NCI-H2196 (cell line): ENCODE measurements around the gene BLM.
"Not testable (repeated sequence)": the region's sequence is repeated elsewhere in the genome, so short reads cannot be mapped to it uniquely, and the experiment has no call there.

Experiments used
- DNase-seq: peaks from one replicate; lab custom pipeline; 2025; ENCODE audit not compliant: unreplicated experiment; lab: John Stamatoyannopoulos, UW

Gene BLM

DNA sequence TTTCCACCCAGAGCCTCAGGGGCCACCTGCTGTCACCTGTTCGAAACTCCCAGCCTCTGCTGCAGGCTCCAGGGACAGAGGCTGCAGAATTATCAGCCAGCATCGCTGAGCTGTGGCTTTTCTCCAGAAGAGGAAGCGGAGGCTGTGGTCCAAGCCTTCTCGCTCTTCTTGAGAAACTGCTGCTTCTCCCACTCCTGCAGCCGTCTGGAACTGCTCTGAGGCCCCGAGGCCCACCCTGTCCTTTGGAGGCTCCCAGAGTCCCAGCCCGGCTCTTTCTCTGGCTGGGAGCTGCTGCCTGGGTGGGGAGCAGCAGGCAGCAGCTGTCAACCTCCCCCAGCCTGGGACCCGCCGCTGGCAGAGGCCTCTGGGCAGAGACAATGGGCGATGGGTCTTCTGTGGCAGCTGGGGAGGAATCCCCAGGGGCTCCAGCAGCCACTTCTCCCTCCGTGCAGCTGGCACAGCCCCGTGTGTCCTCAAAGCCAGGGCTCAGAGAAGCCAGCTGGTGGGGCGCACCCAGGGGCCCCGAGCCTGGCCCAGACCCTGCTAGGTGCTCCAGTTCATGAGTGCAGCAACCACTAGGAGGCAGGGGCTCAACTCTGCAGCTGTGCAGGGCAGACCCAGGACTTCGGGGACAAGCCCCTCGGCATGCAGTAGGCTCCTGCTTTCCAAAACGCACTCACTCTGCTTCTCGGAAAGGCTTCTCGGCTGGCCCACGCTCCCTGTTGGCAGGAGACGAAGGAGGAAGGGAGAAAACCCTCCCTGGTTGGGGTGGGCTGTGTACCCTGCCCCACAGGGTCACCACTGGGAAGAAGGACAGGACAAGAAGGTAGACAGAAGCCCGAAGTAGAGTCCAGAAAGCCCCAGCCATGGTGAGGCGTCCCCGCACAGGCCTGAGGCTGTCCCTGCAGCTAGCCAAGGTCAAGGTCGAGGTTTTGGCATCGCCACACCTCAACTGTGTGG lies 101.4 kb downstream of the BLM start:
- no peak for DNase-seq

- peak; percentile 5 for DNase-seq
Measured at GRCh38 chr15:90819390-90819789, 102.2 kb downstream of the BLM start.

DNA sequence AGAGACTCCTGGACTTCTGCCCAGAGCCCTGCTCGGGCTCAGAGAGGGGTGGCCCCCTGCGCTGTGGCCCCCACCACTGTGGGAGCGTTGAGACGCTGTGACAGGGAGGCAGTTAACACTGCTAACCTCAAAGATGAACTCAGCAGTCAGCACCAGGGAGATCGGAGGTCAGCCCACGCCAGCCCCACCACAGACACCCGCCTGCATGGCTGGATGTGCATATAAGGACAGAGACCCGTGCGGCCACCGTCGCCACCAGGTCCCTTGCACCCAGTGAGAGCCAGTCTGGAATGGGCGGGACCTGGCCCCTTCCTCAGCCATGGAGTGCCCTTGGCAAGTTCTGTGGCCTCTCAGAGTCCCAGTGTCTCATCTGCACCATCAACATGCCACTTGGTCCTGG lies 102.7 kb downstream of the BLM start:
- DNase-seq, result no peak

DNA sequence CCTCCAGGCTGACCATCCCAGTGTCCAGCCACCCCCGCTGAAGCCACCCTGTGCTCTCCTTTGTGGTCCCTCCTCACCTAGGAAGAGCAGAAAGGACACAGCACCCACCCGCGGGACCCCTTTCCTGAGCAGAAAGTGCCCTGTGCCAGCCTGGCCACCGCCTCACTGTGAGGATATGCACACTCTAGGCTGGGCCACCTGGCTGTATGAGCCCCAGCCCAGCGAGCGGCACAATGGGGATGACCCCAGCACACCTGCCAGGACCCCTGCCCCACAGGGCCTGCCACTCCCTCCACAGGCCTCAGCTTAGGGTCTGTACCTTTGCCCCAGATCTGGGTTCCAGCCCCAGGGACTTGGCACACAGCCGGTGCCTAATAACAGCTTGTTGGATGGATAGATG lies 103.3 kb downstream of the BLM start:
- DNase-seq, result no peak

DNA sequence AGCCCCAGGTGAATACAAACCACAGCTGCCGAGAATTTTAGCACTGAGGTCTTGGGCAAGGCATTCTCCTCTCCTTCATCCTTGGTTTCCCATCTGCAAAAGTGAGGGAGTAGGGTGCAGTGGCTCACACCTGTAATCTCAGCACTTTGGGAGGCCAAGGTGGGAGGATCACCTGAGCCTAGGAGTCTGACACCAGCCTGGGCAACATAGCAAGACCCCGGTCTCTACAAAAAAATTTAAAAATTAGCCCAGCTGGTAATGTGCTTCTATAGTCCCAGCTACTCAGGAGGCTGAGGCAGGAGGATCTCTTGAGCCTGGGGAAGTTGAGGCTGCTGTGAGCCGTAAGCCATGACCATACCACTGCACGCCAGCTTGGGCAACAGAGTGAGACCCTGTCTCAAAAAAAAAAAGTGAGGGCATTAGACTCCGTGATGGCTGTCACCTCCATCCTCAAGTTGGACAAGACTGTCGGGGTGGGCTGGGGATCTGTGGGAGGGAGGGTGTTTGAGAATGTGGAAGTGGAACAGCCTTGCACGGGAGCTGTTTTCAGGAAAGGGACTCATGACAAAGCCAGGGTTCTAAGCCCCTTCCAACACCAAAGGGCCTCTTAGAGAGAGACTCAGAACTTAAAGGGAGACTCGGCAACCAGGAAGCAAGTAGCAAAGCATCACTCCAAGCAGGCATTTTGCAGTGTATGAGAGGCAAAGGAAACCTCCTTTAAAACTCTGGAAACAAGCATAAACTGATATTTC lies 105.2 kb downstream of the BLM start:
- no peak for DNase-seq

- no peak for DNase-seq
Measured at GRCh38 chr15:90823455-90823974, 106.4 kb downstream of the BLM start.

GRCh38 chr15:90825115-90825899 lies 108.2 kb downstream of the BLM start:
- DNase-seq, result not testable (repeated sequence)

DNA sequence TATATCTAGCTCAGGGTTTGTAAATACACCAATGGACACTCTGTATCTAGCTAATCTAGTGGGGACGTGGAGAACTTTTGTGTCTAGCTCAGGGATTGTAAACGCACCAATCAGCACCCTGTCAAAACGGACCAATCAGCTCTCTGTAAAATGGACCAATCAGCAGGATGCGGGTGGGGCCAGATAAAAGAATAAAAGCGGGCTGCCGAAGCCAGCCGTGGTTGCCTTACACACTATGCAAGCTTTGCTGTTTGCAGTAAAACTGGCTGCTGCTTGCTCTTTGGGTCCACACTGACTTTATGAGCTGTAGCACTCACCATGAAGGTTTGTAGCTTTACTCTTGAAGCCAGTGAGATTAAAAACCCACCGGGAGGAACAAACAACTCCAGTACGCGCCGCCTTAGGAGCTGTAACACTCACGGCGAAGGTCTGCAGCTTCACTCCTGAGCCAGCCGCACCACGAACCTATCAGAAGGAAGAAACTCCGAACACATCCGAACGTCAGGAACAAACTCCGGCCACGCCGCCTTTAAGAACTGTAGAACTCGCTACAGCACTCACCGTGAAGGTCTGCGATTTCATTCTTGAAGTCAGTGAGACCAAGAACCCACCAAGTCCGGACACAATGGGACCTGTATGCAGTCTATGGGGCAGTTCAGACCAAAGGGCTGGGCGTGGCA lies 109.2 kb downstream of the BLM start:
- not testable (repeated sequence) for DNase-seq

DNA sequence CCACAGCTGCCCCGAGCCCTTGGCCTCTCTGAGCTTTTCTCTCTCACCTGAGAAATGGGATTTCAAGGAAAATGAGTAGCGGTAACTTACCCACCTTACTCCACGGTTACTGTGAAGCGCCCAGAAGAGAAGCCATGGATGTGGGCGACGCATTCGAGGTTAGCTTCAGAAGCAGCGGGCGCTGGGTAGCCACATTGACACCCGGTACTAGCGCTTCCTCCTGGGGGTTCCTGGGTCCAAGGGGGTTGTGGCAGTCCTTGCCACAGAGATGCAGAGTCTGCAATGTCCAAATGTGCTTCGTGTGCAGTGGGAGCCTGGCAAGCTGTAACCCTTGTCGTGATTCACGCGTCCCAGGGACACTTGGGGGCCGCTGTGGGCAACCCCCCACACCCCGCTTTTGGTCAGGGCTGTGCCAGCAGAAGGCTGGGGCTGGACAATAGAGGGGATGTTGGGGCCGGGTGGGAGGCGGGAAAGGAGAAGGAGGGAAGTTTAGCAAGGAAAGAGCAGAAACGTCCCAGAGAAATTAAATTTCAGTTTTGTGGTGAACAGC lies 109.8 kb downstream of the BLM start:
- no peak for DNase-seq

DNA sequence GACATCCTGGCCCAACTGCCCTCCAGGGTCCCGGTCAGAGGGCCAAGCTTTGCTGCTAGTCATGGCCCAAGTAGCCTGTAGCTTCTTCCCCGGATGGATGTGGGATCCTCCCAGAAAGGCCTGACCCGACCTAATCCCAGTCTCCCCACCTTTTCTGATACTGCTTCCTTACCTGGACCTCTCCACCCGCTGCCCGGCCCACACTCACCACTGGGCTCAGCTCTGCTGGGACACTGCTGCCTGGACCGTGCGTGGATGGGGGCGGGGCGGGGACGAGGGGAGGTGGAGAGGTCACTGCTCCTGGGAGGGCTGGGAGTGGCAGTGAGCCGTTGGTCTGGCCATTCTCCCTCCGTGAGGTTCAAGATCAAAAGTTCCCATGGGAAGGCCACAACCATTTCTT lies 111.0 kb downstream of the BLM start:
- DNase-seq, result no peak

DNA sequence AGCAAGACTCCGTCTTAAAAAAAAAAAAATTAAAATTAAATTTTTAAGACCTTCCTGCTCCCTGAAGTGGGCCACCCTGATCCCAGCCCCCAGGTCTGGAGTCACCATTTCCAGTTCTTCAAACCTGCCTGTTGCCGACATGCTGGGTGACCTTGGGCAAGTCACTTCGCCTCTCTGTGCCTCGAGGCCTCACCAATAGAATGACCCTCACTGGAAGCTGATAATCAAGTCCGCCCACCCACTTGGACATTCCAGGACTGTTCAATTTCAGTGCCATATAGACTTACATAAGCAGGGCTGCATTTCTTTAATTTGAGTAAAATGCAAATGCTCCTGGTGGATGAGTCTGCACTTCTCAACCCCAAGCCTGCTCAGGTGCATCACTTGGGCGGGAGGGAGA lies 112.0 kb downstream of the BLM start:
- DNase-seq, result no peak

- DNase-seq, result no peak
Measured at GRCh38 chr15:90829942-90830440, 112.8 kb downstream of the BLM start.

DNA sequence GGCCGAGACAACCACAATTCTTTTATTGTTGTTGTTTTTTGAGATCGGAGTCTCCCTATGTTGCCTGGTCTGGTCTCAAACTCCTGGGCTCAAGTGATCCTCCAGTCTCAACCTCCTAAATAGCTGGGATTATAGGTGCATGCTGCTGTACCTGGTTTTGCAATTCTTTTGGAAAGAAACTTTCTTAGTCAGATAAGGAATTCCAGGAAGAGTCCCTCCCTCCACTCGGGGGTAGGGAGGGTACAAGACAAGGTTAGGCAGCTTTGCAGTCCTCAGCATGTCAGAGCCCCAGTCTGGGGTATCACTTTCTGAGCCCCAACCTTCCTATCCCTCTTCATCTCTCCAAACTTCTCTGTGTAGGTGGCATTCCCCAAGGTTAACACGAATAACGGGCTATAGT lies 117.5 kb downstream of the BLM start:
- DNase-seq, result no peak

- no peak for DNase-seq
Measured at GRCh38 chr15:90836296-90836871, 119.2 kb downstream of the BLM start.

DNA sequence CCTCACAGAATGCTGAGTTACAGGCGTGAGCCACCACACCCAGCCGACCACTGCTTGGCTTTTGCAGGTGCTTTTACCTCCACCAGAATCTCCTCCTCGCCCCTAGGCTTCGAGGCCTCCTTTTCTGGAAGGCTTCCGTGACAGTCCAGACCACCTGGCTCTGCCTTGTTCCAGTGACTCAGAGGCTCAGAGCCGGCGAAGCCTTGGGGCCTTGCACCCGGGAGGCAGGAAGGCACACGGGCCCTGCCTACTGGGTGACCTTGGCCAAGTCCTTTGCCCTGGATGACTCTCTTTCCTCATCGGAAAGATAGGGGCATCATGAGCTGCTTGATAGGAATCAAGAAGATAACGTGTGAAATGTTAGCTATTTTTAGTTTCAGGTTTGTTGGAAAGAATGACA lies 119.9 kb downstream of the BLM start:
- DNase-seq, result no peak

- no peak for DNase-seq
Measured at GRCh38 chr15:90838139-90838538, 121.0 kb downstream of the BLM start.

DNA sequence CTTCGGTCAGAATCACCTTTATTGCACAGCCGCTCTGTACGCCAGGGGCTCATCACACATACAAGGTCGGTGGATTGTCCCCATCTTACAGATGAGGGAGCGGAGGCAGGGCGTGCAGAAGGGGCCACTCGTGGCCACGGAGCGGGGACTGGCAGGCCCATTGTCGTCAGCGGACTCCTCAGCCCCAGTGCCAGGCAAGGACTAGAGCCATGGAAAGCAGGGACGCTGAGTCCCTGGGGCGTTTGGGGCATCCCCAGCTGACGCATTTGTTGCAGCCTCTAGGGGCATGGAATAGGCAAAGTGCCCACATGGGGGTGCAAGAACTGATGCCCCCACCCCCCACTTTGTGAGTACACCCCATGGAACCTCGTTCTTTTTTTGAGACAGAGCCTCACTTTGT lies 121.4 kb downstream of the BLM start:
- DNase-seq, result no peak

DNA sequence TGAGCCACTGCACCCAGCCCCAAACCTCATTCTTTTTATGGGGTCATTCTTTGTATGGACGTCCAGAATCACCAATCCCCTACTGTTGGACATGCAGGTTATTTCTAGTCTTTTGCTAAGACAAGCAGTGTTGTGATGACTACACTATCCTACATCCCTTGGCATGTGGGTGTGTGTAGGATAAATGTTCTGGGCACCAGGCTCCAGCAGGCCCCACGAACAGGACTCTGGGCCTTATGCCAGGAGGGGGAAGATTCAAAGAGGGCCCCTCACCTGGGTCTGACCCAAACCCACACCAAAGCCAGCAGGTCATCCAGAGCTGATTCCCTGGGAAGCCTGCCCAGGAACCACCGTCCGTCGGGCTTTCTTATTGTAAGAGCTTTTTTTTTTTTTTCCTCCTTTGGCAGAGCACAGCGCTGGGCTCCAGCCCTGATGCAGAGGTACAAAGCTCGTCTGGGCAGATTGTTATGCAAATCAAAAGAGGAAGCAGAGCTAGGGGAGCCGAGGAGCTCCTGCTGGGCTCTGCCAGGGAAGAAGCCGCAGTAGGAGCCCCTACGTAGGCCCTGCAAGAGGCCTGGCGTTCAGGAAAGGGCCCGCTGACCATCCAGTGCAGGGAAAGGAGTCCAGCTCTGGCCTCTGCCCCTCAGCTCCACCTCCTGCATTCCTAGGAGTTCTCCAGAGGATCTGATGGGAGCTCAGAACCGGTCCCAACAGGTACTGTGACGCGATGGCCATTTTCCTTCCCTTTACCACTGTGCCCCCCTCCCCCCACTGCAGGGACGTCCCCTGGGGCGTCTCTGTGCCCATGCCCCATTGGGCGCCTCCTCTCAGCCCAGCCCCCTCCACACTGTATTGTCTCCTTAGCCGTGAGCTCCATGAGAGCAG lies 122.3 kb downstream of the BLM start:
- peak; percentile 14 for DNase-seq
